Endothelial cell of umbilical vein (primary cell): Measurements from ENCODE around the gene P2RX4.

Source experiments
- EZH2 ChIP-seq: IDR thresholded peaks from 2 replicates; pipeline ENCODE4 v1.6.1; 2012; ENCODE audit warnings: borderline replicate concordance, low read depth, mild to moderate bottlenecking, moderate library complexity, low read length, inconsistent platforms; ENCODE audit not compliant: severe bottlenecking
- JUN ChIP-seq: IDR thresholded peaks from 2 replicates; pipeline ENCODE4 v1.6.1; 2011; ENCODE audit warnings: borderline replicate concordance, low read depth; ENCODE audit not compliant: insufficient read length, insufficient read depth
- POLR2A ChIP-seq: IDR thresholded peaks from 2 replicates; pipeline ENCODE4 v1.6.1; 2012; ENCODE audit warnings: low read depth, mild to moderate bottlenecking, control low read depth, low read length
- POLR2AphosphoS5 ChIP-seq: IDR thresholded peaks from 2 replicates; pipeline ENCODE4 v1.6.1; 2012; ENCODE audit warnings: low read depth, mild to moderate bottlenecking, control low read depth, low read length, moderate library complexity; ENCODE audit not compliant: insufficient read depth
- TF ChIP-seq, protein P1 (sequence below), 2 donors: IDR thresholded peaks; 1 replicate in 1 of 2; 2 replicates in 1 of 2; pipeline ENCODE4 v1.5.1; 2011; ENCODE audit warnings: low read length in 2 of 2, mild to moderate bottlenecking in 2 of 2, moderate library complexity in 2 of 2, control low read depth in 1 of 2, inconsistent platforms in 1 of 2, low read depth in 1 of 2; ENCODE audit not compliant: insufficient read depth in 1 of 2; ENCODE audit errors: extremely low read depth in 1 of 2

DNA sequence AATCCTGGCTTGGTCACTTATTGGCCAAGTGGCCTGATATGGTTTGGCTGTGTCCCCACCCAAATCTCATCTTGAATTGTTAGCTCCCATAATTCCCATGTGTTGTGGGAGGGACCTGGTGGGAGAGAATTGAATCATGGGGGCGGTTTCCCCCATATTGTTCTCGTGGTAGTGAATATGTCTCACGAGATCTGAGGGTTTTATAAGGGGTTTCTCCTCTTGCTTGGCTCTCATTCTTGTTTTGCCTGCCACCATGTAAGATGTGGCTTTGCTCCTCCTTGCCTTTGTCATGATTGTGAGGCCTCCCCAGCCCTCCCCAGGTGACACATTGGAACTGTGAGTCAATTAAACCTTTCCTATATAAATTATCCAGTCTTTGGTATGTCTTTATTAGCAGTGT is 18.8 kb upstream of the P2RX4 start:
- TF ChIP-seq, protein P1, sequence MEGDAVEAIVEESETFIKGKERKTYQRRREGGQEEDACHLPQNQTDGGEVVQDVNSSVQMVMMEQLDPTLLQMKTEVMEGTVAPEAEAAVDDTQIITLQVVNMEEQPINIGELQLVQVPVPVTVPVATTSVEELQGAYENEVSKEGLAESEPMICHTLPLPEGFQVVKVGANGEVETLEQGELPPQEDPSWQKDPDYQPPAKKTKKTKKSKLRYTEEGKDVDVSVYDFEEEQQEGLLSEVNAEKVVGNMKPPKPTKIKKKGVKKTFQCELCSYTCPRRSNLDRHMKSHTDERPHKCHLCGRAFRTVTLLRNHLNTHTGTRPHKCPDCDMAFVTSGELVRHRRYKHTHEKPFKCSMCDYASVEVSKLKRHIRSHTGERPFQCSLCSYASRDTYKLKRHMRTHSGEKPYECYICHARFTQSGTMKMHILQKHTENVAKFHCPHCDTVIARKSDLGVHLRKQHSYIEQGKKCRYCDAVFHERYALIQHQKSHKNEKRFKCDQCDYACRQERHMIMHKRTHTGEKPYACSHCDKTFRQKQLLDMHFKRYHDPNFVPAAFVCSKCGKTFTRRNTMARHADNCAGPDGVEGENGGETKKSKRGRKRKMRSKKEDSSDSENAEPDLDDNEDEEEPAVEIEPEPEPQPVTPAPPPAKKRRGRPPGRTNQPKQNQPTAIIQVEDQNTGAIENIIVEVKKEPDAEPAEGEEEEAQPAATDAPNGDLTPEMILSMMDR (IDR thresholded peaks at IDR 0.05; ENCODE audit: extremely low read depth in 1 of 2, insufficient read depth in 1 of 2, low read depth in 1 of 2, low read length in 2 of 2), result no peak
- TF ChIP-seq EZH2, result no peak
- no peak for TF ChIP-seq POLR2AphosphoS5
- TF ChIP-seq POLR2A, result no peak
- TF ChIP-seq JUN, result no peak
